Right lung (tissue), 5 donors: Measurements from ENCODE around the gene MR1. TPM values are rescaled to one million over a fixed set of nuclear protein-coding genes. Genes with fewer than 3 reads are reported as not detected.

Experiments
- DNase-seq, 2 donors: peaks; one replicate each; pipeline ENCODE4 v3.0.0-alpha.2; 2013
- polyA plus RNA-seq, 5 donors: library from polyadenylated mRNA; unstranded; fragments of 120-200 nt; gene quantifications; one replicate each; pipeline versions ENCODE4 v1.2.1 to v1.2.3, GENCODE V29; 2013; ENCODE audit warnings: inconsistent platforms in 1 of 5, low replicate concordance in 1 of 5; ENCODE audit not compliant: insufficient read length in 5 of 5, insufficient read depth in 1 of 5

MR1 gene
- polyA plus RNA-seq, 5 donors, result 5.8 to 8.3 (median 6.9) TPM

- DNase-seq, result no peak
Observed at GRCh38 chr1:181061891-181062835, 28.4 kb downstream of the MR1 start.

GRCh38 chr1:181062836-181063428, 29.1 kb downstream of the MR1 start:
- no peak for DNase-seq

- no peak for DNase-seq
Observed at GRCh38 chr1:181064011-181064623, 30.3 kb downstream of the MR1 start.

- no peak for DNase-seq
Observed at GRCh38 chr1:181064702-181065101, 30.9 kb downstream of the MR1 start.

- DNase-seq, result peak in 1 of 2 donors; percentile 17
Observed at GRCh38 chr1:181073638-181074037, 39.9 kb downstream of the MR1 start.

GRCh38 chr1:181075766-181076350, 42.1 kb downstream of the MR1 start:
- DNase-seq, result no peak

GRCh38 chr1:181076852-181077251, 43.1 kb downstream of the MR1 start:
- no peak for DNase-seq

- no peak for DNase-seq
Observed at GRCh38 chr1:181077576-181078242, 43.9 kb downstream of the MR1 start.

GRCh38 chr1:181079382-181079781, 45.6 kb downstream of the MR1 start:
- DNase-seq, result no peak

- no peak for DNase-seq
Observed at GRCh38 chr1:181079920-181080319, 46.1 kb downstream of the MR1 start.

GRCh38 chr1:181080556-181080955, 46.8 kb downstream of the MR1 start:
- DNase-seq, result no peak

GRCh38 chr1:181081395-181081794, 47.6 kb downstream of the MR1 start:
- no peak for DNase-seq

- no peak for DNase-seq
Observed at GRCh38 chr1:181083842-181084605, 50.2 kb downstream of the MR1 start.

- no peak for DNase-seq
Observed at GRCh38 chr1:181084606-181084969, 50.8 kb downstream of the MR1 start.

- no peak for DNase-seq
Observed at GRCh38 chr1:181086091-181086490, 52.3 kb downstream of the MR1 start.

- DNase-seq, result no peak
Observed at GRCh38 chr1:181086926-181087325, 53.1 kb downstream of the MR1 start.

GRCh38 chr1:181087400-181087901, 53.7 kb downstream of the MR1 start:
- no peak for DNase-seq

- peak; percentile 95 to 97 for DNase-seq
Observed at GRCh38 chr1:181088079-181089016, 54.6 kb downstream of the MR1 start, which contains the start of gene IER5. Gene IER5 (plus strand): TSS chr1:181088700. CDS start chr1:181088903, 203 bp downstream.

- DNase-seq, result no peak
Observed at GRCh38 chr1:181089017-181089675, 55.4 kb downstream of the MR1 start.
